Mesendoderm (in vitro differentiated cells): ENCODE results near the gene MESD.

Experiments
- DNase-seq: peaks from one replicate; pipeline ENCODE4 v3.0.0; 2013
- H2AK5ac ChIP-seq: 2 replicates; pipeline ENCODE4 v1.6.1; 2013; ENCODE audit warnings: low read length, inconsistent platforms
- H2BK120ac ChIP-seq: 2 replicates; pipeline ENCODE4 v1.6.1; 2013; ENCODE audit warnings: low read depth, mild to moderate bottlenecking, low read length, moderate library complexity, mixed read lengths
- H2BK15ac ChIP-seq: replicated peaks from 2 replicates; pipeline ENCODE4 v1.6.1; 2013; ENCODE audit warnings: low read depth, mild to moderate bottlenecking, moderate library complexity
- H2BK5ac ChIP-seq: 2 replicates; pipeline ENCODE4 v1.6.1; 2013; ENCODE audit warnings: low read length, inconsistent platforms
- H3K18ac ChIP-seq: 2 replicates; pipeline ENCODE4 v1.6.1; 2013; ENCODE audit warnings: mild to moderate bottlenecking, low read length, mixed read lengths
- H3K23ac ChIP-seq: one replicate; pipeline ENCODE4 v1.6.1; 2013; ENCODE audit warnings: low read length
- H3K27ac ChIP-seq: 2 replicates; pipeline ENCODE4 v1.5.1; 2013; ENCODE audit warnings: low read depth, mild to moderate bottlenecking, inconsistent platforms, low read length, moderate library complexity
- H3K27me3 ChIP-seq: 2 replicates; pipeline ENCODE4 v1.6.1; 2013; ENCODE audit warnings: low read length, control low read depth, mild to moderate bottlenecking, inconsistent platforms; ENCODE audit not compliant: insufficient read depth, poor library complexity
- H3K36me3 ChIP-seq: 2 replicates; pipeline ENCODE4 v1.6.1; 2013; ENCODE audit warnings: low read length, inconsistent platforms; ENCODE audit not compliant: control insufficient read depth, insufficient read depth
- H3K4ac ChIP-seq: one replicate; pipeline ENCODE4 v1.6.1; 2013; ENCODE audit warnings: low read depth, mild to moderate bottlenecking, low read length, moderate library complexity
- H3K4me1 ChIP-seq: 2 replicates; pipeline ENCODE4 v1.6.1; 2013; ENCODE audit warnings: low read depth, low read length, inconsistent platforms; ENCODE audit not compliant: control insufficient read depth
- H3K4me2 ChIP-seq: 2 replicates; pipeline ENCODE4 v1.6.1; 2013; ENCODE audit warnings: low read length
- H3K4me3 ChIP-seq: 2 replicates; pipeline ENCODE4 v1.5.1; 2013; ENCODE audit warnings: mild to moderate bottlenecking, low read length
- H3K56ac ChIP-seq: one replicate; pipeline ENCODE4 v1.6.1; 2013; ENCODE audit warnings: low read length
- H3K79me1 ChIP-seq: 2 replicates; pipeline ENCODE4 v1.6.1; 2013; ENCODE audit warnings: low read length, inconsistent platforms
- H3K79me2 ChIP-seq: 2 replicates; pipeline ENCODE4 v1.6.1; 2013; ENCODE audit warnings: mild to moderate bottlenecking, low read length; ENCODE audit not compliant: control insufficient read depth, insufficient read depth
- H3K9ac ChIP-seq: 2 replicates; pipeline ENCODE4 v1.6.1; 2013; ENCODE audit warnings: low read length, inconsistent platforms
- H4K5ac ChIP-seq: one replicate; pipeline ENCODE4 v1.6.1; 2013; ENCODE audit warnings: low read length
- H4K8ac ChIP-seq: one replicate; pipeline ENCODE4 v1.6.1; 2013; ENCODE audit warnings: low read depth, mild to moderate bottlenecking, control low read depth, low read length, moderate library complexity
- WGBS: extraction: QIAGEN DNeasy Blood & Tissue Kit; methylation state at CpG from one replicate; pipeline ENCODE4 v1.1.7; 2013; ENCODE audit warnings: low lambda C conversion rate, missing lambda C conversion rate; ENCODE audit not compliant: insufficient coverage; ENCODE audit errors: extremely low coverage; 5-methylcytosine and 5-hydroxymethylcytosine counted together

The MESD gene

GRCh38 chr15:81032355-81032754 is 42.7 kb upstream of the MESD start:
- no peak for DNase-seq
- no CpG with 5 or more reads among the region's 4 CpGs for WGBS
- no peak overlapping the region for H3K18ac ChIP-seq
- no peaks in the 10 kb centered on the region for H3K36me3 ChIP-seq
- no peak overlapping the region for H2AK5ac ChIP-seq
- H3K4me1 ChIP-seq, result no peaks in the 10 kb centered on the region
- H4K5ac ChIP-seq, result no peak overlapping the region
- H3K27me3 ChIP-seq, result no peaks in the 10 kb centered on the region
- H3K56ac ChIP-seq, result no peak overlapping the region
- H3K4me3 ChIP-seq, result no peak overlapping the region
- no peak overlapping the region for H3K27ac ChIP-seq
- H2BK120ac ChIP-seq, result no peak overlapping the region
- no peak overlapping the region for H4K8ac ChIP-seq
- no peak overlapping the region for H2BK15ac ChIP-seq
- H3K4me2 ChIP-seq, result no peak overlapping the region
- no peak overlapping the region for H3K9ac ChIP-seq
- no peaks in the 10 kb centered on the region for H3K79me2 ChIP-seq
- H2BK5ac ChIP-seq, result no peak overlapping the region
- no peak overlapping the region for H3K4ac ChIP-seq
- H3K79me1 ChIP-seq, result no peaks in the 10 kb centered on the region
- no peak overlapping the region for H3K23ac ChIP-seq

DNA sequence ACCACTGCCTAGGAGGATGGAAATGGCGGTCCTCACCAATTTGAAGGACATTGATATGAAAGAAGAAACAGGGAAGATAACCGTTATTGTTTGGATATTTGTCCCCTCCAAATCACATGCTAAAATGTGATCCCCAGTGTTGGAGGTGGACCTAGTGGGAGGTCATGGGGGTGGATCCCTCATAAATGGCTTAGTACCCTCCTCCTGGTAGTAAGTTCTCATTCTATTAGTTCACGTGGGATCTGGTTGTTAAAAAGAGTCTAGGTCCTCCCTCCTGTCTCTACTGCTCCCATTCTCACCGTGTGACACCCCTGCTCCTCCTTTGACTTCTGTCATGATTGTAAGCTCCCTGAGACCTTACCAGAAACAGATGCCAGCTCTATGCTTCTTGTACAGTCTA is 41.6 kb upstream of the MESD start:
- no peak overlapping the region for H2BK120ac ChIP-seq
- H3K27ac ChIP-seq, result no peak overlapping the region
- H3K79me2 ChIP-seq, result no peaks in the 10 kb centered on the region
- H3K4me2 ChIP-seq, result no peak overlapping the region
- H4K5ac ChIP-seq, result no peak overlapping the region
- no peak overlapping the region for H3K23ac ChIP-seq
- H3K79me1 ChIP-seq, result no peaks in the 10 kb centered on the region
- H2BK15ac ChIP-seq, result no peak overlapping the region
- H3K4me3 ChIP-seq, result no peak overlapping the region
- H3K4ac ChIP-seq, result no peak overlapping the region
- no peak overlapping the region for H4K8ac ChIP-seq
- no peaks in the 10 kb centered on the region for H3K27me3 ChIP-seq
- H3K56ac ChIP-seq, result no peak overlapping the region
- no peak overlapping the region for H3K9ac ChIP-seq
- no peak overlapping the region for H2BK5ac ChIP-seq
- no peaks in the 10 kb centered on the region for H3K36me3 ChIP-seq
- H3K4me1 ChIP-seq, result no peaks in the 10 kb centered on the region
- no CpG with 5 or more reads among the region's 4 CpGs for WGBS
- no peak overlapping the region for H3K18ac ChIP-seq
- no peak for DNase-seq
- H2AK5ac ChIP-seq, result no peak overlapping the region

GRCh38 chr15:81030301-81030750 is 40.7 kb upstream of the MESD start:
- Histone ChIP-seq H3K9ac (no peak overlapping the region), H2AK5ac (no peak overlapping the region), H4K5ac (no peak overlapping the region), H3K23ac (no peak overlapping the region), H3K36me3 (no peaks in the 10 kb centered on the region), H3K27ac (no peak overlapping the region), H3K4me1 (no peaks in the 10 kb centered on the region), H3K4me3 (no peak overlapping the region), H3K79me1 (no peaks in the 10 kb centered on the region), H3K4ac (no peak overlapping the region), H2BK120ac (no peak overlapping the region), H4K8ac (no peak overlapping the region), H2BK15ac (no peak overlapping the region), H3K27me3 (no peaks in the 10 kb centered on the region), H3K4me2 (no peak overlapping the region), H3K79me2 (no peaks in the 10 kb centered on the region), H2BK5ac (no peak overlapping the region), H3K56ac (no peak overlapping the region), H3K18ac (no peak overlapping the region)
- WGBS, result no CpG with 5 or more reads among the region's 3 CpGs
- no peak for DNase-seq

DNA sequence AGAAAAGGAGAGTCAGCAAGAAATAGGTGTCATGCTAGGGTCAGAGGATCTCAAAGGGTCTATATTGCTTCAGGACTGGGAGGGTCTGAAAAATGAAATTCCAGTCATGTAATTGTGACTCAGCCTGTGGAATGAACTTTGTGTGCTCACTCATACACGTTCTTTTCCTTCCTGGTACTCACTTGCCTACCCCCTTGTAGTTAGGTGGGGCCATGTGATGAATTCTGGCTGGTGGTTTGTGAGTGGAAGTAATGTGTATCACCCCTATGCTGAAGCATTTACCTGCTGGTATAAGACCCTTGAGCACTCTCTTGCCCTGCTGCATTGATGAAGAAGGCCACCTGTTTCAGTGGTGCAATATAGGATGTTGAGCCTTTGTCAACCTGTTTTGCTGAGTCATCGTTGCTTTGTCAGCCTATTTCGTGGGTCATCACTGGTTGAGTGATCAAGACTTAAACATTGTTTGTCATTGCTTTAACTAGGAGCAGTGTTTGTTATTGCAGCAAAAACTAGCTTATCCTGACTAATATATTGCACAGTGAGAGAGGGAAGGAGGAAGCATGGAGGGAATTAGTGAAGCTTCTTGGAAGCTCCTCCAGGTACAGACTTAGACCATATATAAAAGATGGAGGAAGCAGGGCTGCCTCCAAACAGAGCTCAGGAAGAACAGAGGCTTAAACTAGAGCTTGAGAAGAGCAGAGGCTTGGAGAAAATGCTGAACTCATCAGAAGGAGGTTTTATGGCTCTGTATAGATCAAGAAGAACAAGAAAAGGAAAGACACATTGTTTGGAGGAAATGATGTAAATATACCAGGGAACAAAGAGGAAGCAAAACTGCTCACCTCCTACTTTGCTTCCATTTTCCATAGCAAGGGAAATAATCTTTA is 40.0 kb upstream of the MESD start:
- WGBS, result no CpG with 5 or more reads among the region's 3 CpGs

GRCh38 chr15:81026836-81027599 is 37.4 kb upstream of the MESD start:
- Histone ChIP-seq H4K8ac (no peak overlapping the region), H3K79me1 (no peaks in the 10 kb centered on the region), H3K4me1 (peaks cover 7% of the 10 kb centered on the region), H2AK5ac (no peak overlapping the region), H3K79me2 (no peaks in the 10 kb centered on the region), H3K27ac (no peak overlapping the region), H3K56ac (no peak overlapping the region), H3K18ac (no peak overlapping the region), H3K27me3 (no peaks in the 10 kb centered on the region), H3K36me3 (no peaks in the 10 kb centered on the region), H2BK5ac (no peak overlapping the region), H3K9ac (no peak overlapping the region), H3K4me3 (no peak overlapping the region), H2BK15ac (no peak overlapping the region), H3K4me2 (no peak overlapping the region), H3K23ac (no peak overlapping the region), H4K5ac (no peak overlapping the region), H3K4ac (no peak overlapping the region), H2BK120ac (no peak overlapping the region)
- no CpG with 5 or more reads among the region's 2 CpGs for WGBS
- peak; percentile 43 for DNase-seq

More for the DNA sequence above, 40.0 kb upstream of the MESD start:
- Histone ChIP-seq H3K36me3 (no peaks in the 10 kb centered on the region), H3K79me2 (no peaks in the 10 kb centered on the region), H2BK15ac (no peak overlapping the region), H2BK120ac (no peak overlapping the region), H3K9ac (no peak overlapping the region), H2BK5ac (no peak overlapping the region), H3K56ac (no peak overlapping the region), H3K27ac (no peak overlapping the region), H3K4me3 (no peak overlapping the region), H3K18ac (no peak overlapping the region), H4K8ac (no peak overlapping the region), H3K4me2 (no peak overlapping the region), H3K4ac (no peak overlapping the region), H3K27me3 (no peaks in the 10 kb centered on the region), H3K4me1 (no peaks in the 10 kb centered on the region), H3K79me1 (no peaks in the 10 kb centered on the region), H4K5ac (no peak overlapping the region), H2AK5ac (no peak overlapping the region), H3K23ac (no peak overlapping the region)
- no peak for DNase-seq
